NCI-H2081 treated with DMSO at 0.1 percent for 48 hours (cell line): ENCODE data around the gene MOCS2.
"Not testable (repeated sequence)": the region's sequence is repeated elsewhere in the genome, so short reads cannot be mapped to it uniquely, and the experiment has no call there.

Source experiments
- DNase-seq: peaks from one replicate; lab custom pipeline; 2025; lab: John Stamatoyannopoulos, UW

Gene MOCS2

DNA sequence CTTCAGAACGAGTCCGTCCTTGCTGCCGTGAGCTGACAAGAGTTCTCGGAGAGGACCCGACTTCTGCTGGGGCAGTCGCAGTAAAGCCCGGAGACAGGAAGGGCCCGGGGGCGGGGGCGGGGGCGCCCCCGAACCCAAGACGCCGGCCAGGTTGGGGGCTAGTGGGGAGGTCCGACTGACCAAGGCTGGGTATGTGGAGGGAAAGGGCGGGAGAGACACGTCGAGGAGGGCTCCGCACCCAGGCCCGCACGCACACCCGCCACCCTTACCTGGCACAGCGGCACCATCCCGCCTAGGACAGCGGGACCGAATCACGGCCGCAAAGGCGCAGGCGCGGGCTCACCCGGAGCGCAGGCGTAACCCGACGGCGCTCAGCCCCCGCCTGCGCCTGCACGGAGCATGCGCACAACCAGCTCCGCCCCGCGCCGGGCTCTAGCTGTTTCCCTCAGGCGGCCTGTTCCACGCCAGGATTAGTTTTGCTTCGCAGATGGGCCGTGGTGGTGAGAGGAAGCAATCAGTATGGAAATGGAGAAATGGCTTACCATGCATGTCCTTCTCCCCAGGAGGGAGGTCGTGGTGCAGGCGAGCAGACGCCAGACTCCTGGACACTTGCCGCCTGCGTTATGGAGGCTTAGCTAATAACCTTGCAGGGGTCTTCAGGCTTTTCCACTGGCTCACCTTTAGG, at the start of gene MOCS2:
MOCS2 (minus strand) TSS at position 315 of the 685 bp plus-strand sequence. CDS start 2,583 bp downstream, outside the sequence.
- peak; percentile 24 for DNase-seq

- no peak for DNase-seq
Measured at GRCh38 chr5:53151713-53152458, 42.3 kb upstream of the MOCS2 start.

DNA sequence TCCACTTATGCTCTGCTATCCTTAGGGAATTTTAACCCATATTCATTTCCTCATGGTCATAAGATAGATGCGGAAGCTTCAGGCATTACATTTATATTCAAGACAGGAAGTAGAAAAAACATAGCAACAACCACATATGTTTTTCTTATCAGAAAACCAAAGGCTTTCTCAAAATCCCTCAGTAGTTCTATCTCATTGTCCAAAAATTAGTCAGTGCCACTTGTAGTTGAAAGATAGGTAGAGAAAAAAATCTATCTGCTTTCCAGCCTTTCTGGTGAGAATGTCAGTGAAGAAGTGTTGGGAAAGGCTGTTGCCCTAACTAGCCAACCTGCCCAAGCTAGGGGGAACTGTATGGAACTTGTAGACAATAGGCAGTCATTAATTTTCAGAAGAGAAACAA, 23.5 kb upstream of the MOCS2 start:
- no peak for DNase-seq

DNA sequence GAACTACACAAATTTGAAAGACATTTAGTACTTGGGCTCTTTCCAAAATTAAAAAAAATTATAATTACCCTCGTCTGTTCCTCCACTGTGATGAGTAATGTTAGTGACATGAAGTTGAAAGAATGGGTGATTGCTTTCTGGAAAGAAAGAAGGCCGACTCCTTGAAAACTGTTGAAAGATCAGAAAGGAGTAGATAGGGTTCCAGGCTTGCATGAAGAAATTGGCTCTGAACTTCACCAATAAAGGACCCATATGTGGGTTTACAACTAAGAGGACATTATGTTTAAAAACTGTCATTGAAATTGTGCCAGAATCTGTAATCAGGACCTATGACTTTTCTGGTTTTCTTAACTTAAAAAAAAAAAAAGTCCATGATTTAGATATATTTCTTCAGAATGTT, 20.7 kb upstream of the MOCS2 start:
- no peak for DNase-seq

DNA sequence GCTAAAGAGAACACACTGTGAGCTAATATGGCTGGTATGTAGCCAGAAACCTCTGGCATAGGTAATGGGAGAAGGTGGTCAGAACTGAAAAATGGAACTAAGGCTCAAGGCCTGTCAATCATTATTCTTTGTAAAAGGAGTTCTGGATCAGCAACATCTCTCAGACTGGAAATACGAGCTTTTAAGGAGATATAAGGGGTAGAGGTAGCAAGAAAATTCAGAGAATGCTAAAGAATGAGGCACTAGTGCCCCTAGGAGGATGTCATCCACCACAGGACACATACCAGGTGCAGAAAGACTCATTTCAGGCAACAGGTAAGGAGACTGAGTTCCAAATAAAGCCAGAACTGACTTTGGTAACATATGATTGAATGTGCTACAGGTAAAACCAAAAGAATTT, 18.9 kb upstream of the MOCS2 start:
- no peak for DNase-seq

GRCh38 chr5:53127107-53127506, 17.6 kb upstream of the MOCS2 start:
- no peak for DNase-seq

- no peak for DNase-seq
Measured at GRCh38 chr5:53126521-53126920, 17.0 kb upstream of the MOCS2 start.

DNA sequence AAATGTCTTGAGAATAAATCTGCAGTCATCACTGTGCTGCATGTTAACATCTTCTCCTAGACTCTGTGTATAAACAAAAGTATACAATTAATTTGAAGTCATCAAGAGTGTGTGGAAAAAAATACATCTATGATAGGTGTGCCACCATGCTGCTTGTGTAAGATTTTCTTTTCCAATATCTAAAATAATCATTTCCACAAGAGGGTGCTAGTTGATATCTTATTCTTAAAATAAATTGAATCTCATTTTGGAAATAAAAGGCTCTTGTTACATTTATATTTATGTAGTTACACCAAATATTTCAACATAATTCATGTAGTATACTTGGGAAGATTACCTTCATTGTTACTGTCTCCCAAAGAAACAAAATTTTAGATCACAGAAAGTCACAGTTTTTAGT, 14.1 kb upstream of the MOCS2 start:
- no peak for DNase-seq

- DNase-seq: no peak
Measured at GRCh38 chr5:53120165-53120564, 10.6 kb upstream of the MOCS2 start.

GRCh38 chr5:53118879-53119278, 9.3 kb upstream of the MOCS2 start:
- DNase-seq: no peak

DNA sequence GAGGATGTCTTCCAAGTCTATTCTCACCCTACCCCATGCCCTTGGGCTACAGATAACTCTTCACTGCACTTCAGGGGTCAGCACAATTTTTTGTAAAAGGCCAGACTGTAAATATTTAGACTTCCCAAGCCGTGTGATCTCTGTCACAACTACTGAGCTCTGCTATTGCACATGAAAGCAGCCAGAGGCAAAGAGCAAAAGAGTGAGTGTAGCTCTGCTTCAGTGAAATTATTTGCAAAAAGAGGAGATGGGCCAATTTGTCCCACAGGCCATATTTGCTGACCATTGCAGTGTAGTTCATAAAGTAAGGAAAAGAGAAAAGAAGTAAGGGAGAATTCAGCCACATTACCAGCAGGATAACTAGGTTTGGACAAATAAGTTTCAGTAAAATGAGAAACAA, 7.0 kb upstream of the MOCS2 start:
- no peak for DNase-seq

- DNase-seq: no peak
Measured at GRCh38 chr5:53114988-53115387, 5.4 kb upstream of the MOCS2 start.

GRCh38 chr5:53113947-53114346, 4.4 kb upstream of the MOCS2 start:
- no peak for DNase-seq

GRCh38 chr5:53112909-53113308, 3.4 kb upstream of the MOCS2 start:
- DNase-seq: no peak

DNA sequence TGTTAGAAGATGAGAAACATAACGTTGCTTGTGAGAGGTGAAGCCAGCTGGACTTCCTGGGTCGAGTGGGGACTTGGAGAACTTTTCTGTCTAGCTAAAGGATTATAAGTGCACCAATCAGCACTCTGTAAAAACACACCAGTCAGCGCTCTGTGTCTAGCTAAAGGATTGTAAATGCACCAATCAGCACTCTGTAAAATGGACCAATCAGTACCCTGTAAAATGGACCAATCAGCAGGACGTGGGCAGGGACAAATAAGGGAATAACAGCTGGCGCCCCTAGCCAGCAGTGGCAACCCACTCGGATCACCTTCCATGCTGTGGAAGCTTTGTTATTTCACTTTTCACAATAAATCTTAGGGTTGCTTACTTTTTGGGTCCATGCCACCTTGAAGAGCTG, 2.8 kb upstream of the MOCS2 start:
- DNase-seq: not testable (repeated sequence)

DNA sequence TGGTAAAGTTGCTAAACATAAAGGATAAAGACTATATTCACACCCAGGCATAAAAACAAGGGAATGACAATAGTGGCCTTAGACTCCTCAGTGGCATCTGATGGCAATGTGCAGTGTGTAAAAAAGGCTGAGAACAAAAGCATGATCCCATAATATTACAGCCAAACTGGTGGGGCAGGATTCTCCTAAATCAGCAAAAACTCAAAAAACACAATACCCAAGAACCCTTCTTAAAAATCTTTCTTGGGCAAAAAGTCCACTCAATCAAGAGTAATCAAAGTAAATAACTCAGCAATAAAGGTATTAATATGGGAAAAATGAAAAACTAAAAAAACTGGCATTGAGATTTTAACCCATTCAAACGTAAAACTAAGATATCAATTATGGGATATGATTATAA, 1.6 kb upstream of the MOCS2 start:
- DNase-seq: no peak

DNA sequence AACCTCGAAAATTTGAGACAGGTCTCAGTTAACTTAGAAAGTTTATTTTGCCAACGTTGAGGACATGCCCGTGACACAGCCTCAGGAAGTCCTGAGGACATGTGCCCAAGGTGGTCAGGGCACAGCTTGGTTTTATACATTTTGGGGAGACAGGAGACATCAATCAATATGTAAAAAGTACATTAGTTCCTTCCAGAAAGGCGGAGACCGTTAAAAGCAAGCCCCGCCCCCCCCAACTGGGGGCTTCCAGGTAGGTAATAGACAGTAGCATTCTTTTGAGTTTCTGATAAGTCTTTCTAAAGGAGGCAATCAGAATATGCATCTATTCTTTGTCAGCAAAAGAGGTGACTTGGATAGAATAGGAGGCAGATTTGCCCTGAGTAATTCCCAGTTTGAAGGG, 599 bp upstream of the MOCS2 start:
- DNase-seq: no peak

- DNase-seq: no peak
Measured at GRCh38 chr5:53109056-53109442, 508 bp downstream of the MOCS2 start.

- DNase-seq: no peak
Measured at GRCh38 chr5:53105611-53106300, 3.8 kb downstream of the MOCS2 start.

DNA sequence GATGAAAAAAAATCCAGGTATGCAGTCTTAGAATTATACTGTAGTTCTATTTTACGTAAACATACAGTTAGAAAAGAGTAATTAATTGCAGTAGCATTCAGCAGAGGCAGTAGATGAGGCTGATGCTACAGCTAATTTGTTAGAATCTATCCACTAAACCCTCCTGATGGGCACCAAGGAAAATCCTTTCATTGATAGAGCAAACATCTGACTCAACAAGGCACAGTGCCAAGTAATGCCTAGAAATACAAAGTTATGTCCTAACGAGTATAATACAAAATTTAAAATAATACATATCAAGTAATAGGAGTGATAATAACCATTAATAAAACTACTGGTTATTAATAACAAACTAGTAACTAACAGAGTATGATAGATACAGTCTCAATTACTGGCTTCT, 9.0 kb downstream of the MOCS2 start:
- no peak for DNase-seq

- DNase-seq: no peak
Measured at GRCh38 chr5:53099546-53099945, 10.0 kb downstream of the MOCS2 start.

DNA sequence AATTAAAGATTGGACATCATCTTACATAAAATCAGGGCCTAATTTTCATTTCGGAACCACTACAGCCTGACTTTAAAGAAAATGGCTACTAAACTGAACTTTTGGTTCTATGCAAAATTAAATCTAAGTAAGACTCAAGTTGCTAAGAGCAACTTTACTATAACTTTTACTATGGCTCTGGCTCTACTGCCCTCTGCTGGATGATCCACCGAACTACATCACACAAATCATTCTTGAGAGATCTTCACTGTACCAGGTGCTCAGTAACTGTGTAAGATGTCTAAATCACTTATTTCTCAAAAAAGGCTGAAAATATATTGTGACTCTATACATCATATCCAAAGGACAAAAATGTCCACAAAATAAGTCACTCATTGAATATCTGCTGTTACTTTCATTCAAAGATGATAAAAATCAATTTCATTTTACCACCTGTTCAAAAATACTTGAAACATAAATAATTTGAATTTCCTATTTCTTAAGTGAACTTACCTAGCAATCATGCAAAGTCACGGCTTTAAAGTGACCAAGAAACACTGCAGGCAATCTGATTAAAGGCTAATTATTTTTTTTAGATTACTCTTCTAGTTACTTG, 13.5 kb downstream of the MOCS2 start:
- no peak for DNase-seq

- DNase-seq: no peak
Measured at GRCh38 chr5:53095217-53095616, 14.3 kb downstream of the MOCS2 start.
